ENCODE results near the gene PIP5K1B. TPM values are rescaled to one million over a fixed set of nuclear protein-coding genes. Genes with fewer than 3 reads are reported as not detected.

The PIP5K1B gene
- total RNA-seq, 1 experiment from 2014 or later: 10.3 TPM

DNA sequence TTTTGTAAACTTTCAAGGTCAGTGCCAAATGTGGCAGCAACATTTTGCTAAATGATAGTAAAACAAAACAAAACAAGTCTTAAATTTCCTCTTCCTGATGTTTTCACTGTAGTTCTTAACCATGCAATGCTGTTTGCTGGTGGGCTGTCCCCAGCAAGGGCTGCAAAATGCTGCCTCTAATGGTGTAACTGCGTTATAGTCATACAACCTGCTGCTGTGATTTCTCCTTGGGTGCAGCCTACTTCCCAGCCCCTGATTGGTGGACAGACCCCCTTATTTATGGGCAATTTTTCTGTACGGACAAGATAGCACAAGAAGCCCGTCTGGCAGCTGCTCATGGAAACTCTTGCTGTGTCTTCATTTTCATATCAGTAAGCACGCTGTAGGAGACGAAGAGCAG lies 26.6 kb upstream of the PIP5K1B start:
- Mint-ChIP-seq H3K9me3 (ENCODE audit: unreplicated experiment) (no peaks in the 10 kb centered on the region), H3K4me3 (ENCODE audit: unreplicated experiment) (no peak overlapping the region), H3K36me3 (ENCODE audit: insufficient read depth, unreplicated experiment) (no peaks in the 10 kb centered on the region), H3K27me3 (ENCODE audit: insufficient read depth, unreplicated experiment) (peaks cover 3% of the 10 kb centered on the region), H3K27ac (ENCODE audit: unreplicated experiment) (no peak overlapping the region), H3K4me1 (ENCODE audit: low read depth, unreplicated experiment) (no peaks in the 10 kb centered on the region)
- Histone ChIP-seq H3K4me1 (no peaks in the 10 kb centered on the region), H3K4me3 (ENCODE audit: low read depth, low read length) (no peak overlapping the region), H3K27me3 (replicated peaks; ENCODE audit: control insufficient read depth, insufficient read depth, low read length) (no peaks in the 10 kb centered on the region), H3K36me3 (ENCODE audit: control insufficient read depth, insufficient read depth, low read length) (no peaks in the 10 kb centered on the region), H3K9me3 (no peaks in the 10 kb centered on the region)
- intact Hi-C loops (cut with micrococcal nuclease; ENCODE audit: unreplicated experiment): no loop called here
- ChIA-PET POLR2A (no interaction called here), CTCF (no interaction called here)
- DNase-seq: peak in 1 of 2 experiments; percentile 4
- TF ChIP-seq, protein P1, sequence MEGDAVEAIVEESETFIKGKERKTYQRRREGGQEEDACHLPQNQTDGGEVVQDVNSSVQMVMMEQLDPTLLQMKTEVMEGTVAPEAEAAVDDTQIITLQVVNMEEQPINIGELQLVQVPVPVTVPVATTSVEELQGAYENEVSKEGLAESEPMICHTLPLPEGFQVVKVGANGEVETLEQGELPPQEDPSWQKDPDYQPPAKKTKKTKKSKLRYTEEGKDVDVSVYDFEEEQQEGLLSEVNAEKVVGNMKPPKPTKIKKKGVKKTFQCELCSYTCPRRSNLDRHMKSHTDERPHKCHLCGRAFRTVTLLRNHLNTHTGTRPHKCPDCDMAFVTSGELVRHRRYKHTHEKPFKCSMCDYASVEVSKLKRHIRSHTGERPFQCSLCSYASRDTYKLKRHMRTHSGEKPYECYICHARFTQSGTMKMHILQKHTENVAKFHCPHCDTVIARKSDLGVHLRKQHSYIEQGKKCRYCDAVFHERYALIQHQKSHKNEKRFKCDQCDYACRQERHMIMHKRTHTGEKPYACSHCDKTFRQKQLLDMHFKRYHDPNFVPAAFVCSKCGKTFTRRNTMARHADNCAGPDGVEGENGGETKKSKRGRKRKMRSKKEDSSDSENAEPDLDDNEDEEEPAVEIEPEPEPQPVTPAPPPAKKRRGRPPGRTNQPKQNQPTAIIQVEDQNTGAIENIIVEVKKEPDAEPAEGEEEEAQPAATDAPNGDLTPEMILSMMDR (IDR thresholded peaks at IDR 0.05; ENCODE audit: insufficient read depth in 1 of 2, low read depth in 1 of 2, low read length in 1 of 2, severe bottlenecking in 1 of 2, unreplicated experiment in 1 of 2): no peak
- BruUV-seq (replicated peaks): no TSS peak

DNA sequence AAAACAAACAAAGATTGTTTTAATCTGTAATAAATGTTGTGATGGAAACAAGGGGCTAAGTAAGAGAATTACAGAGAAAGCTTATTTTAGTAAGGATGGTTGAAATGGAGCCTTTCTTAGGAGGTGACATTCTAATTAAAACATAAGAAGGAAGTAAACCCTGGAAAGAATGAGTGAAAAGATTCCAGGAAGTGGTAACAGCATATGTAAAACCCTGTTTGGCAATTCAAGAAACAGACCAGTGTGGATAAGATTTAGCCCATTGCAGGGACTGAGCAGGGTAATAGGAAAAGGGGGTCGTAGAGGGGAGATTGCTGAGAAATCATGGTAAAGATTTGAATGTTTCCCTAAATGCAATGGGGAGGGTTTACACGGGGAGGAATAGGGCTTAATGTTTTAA lies 21.6 kb upstream of the PIP5K1B start:
- Histone ChIP-seq H3K27me3 (replicated peaks; ENCODE audit: control insufficient read depth, insufficient read depth, low read length) (no peaks in the 10 kb centered on the region), H3K4me1 (no peaks in the 10 kb centered on the region), H3K36me3 (ENCODE audit: control insufficient read depth, insufficient read depth, low read length) (no peaks in the 10 kb centered on the region), H3K4me3 (ENCODE audit: low read depth, low read length) (no peak overlapping the region), H3K9me3 (no peaks in the 10 kb centered on the region)
- H3K4me3 Mint-ChIP-seq (ENCODE audit: unreplicated experiment): no peak overlapping the region
- no peaks in the 10 kb centered on the region for H3K9me3 Mint-ChIP-seq (ENCODE audit: unreplicated experiment)
- no peak for DNase-seq
- peaks cover 3% of the 10 kb centered on the region for H3K27me3 Mint-ChIP-seq (ENCODE audit: insufficient read depth, unreplicated experiment)
- no peak overlapping the region for H3K27ac Mint-ChIP-seq (ENCODE audit: unreplicated experiment)
- CTCF ChIA-PET: no interaction called here
- POLR2A ChIA-PET: no interaction called here
- TF ChIP-seq, protein P1 (IDR thresholded peaks at IDR 0.05; ENCODE audit: insufficient read depth in 1 of 2, low read depth in 1 of 2, low read length in 1 of 2, severe bottlenecking in 1 of 2, unreplicated experiment in 1 of 2): no peak
- no TSS peak for BruUV-seq (replicated peaks)
- no peaks in the 10 kb centered on the region for H3K4me1 Mint-ChIP-seq (ENCODE audit: low read depth, unreplicated experiment)
- intact Hi-C loops (cut with micrococcal nuclease; ENCODE audit: unreplicated experiment): no loop called here
- H3K36me3 Mint-ChIP-seq (ENCODE audit: insufficient read depth, unreplicated experiment): no peaks in the 10 kb centered on the region

DNA sequence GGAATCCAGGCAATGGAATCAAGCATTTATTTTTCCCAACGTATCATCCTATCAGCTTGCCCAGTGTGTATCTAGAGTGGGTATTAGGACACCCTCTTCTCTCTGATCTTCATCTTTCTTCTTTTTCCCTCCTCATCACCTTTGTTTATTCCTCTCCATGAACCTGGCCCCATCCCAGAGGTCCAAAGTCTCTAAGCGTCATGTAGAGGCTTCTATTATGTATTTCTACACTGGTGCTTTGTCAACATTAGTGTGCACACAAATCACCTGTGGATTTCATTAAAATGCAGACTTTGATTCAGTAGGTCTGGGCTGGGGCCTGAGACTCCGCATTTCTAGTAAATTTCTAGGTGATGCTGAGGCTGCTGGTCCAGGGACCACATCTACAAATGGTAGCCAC lies 19.8 kb upstream of the PIP5K1B start:
- no peaks in the 10 kb centered on the region for H3K36me3 ChIP-seq (ENCODE audit: control insufficient read depth, insufficient read depth, low read length)
- no peaks in the 10 kb centered on the region for H3K27me3 ChIP-seq (replicated peaks; ENCODE audit: control insufficient read depth, insufficient read depth, low read length)
- H3K4me1 Mint-ChIP-seq (ENCODE audit: low read depth, unreplicated experiment): no peaks in the 10 kb centered on the region
- no peaks in the 10 kb centered on the region for H3K9me3 Mint-ChIP-seq (ENCODE audit: unreplicated experiment)
- intact Hi-C loops (cut with micrococcal nuclease; ENCODE audit: unreplicated experiment): no loop called here
- TF ChIP-seq, protein P1 (IDR thresholded peaks at IDR 0.05; ENCODE audit: insufficient read depth in 1 of 2, low read depth in 1 of 2, low read length in 1 of 2, severe bottlenecking in 1 of 2, unreplicated experiment in 1 of 2): no peak
- no peak overlapping the region for H3K4me3 ChIP-seq (ENCODE audit: low read depth, low read length)
- no peaks in the 10 kb centered on the region for H3K4me1 ChIP-seq
- H3K36me3 Mint-ChIP-seq (ENCODE audit: insufficient read depth, unreplicated experiment): no peaks in the 10 kb centered on the region
- ChIA-PET CTCF (no interaction called here), POLR2A (no interaction called here)
- H3K27ac Mint-ChIP-seq (ENCODE audit: unreplicated experiment): no peak overlapping the region
- no TSS peak for BruUV-seq (replicated peaks)
- no peak overlapping the region for H3K4me3 Mint-ChIP-seq (ENCODE audit: unreplicated experiment)
- peaks cover 3% of the 10 kb centered on the region for H3K27me3 Mint-ChIP-seq (ENCODE audit: insufficient read depth, unreplicated experiment)
- H3K9me3 ChIP-seq: no peaks in the 10 kb centered on the region
- no peak for DNase-seq

Data from Caco-2 (cell line).